Endodermal cell (in vitro differentiated cells): ENCODE data around the gene RNF4. TPM values are rescaled to one million over a fixed set of nuclear protein-coding genes. Genes with fewer than 3 reads are reported as not detected.
A peak's percentile ranks its signal among the peaks of the same experiment; 100 is the strongest.

Experiments used
- DNase-seq: peaks from one replicate; pipeline ENCODE4 v3.0.0-alpha.2; 2017
- H3K27ac ChIP-seq: 2 replicates; pipeline ENCODE4 v1.5.1; 2013; ENCODE audit warnings: mild to moderate bottlenecking, low read depth, low read length, moderate library complexity
- H3K27me3 ChIP-seq: 2 replicates; pipeline ENCODE4 v1.6.1; 2013; ENCODE audit warnings: mild to moderate bottlenecking, low read length, moderate library complexity; ENCODE audit not compliant: insufficient read depth, control insufficient read depth, poor library complexity, severe bottlenecking
- H3K36me3 ChIP-seq: 2 replicates; pipeline ENCODE4 v1.7.0; 2013; ENCODE audit warnings: mild to moderate bottlenecking, low read length, moderate library complexity; ENCODE audit not compliant: control insufficient read depth, insufficient read depth
- H3K4me1 ChIP-seq: one replicate; pipeline ENCODE4 v1.7.0; 2013; ENCODE audit warnings: low read length; ENCODE audit not compliant: control insufficient read depth, insufficient read depth
- H3K4me3 ChIP-seq: 2 replicates; pipeline ENCODE4 v1.5.1; 2013; ENCODE audit warnings: mild to moderate bottlenecking, low read length, moderate library complexity
- H3K9ac ChIP-seq: 2 replicates; pipeline ENCODE4 v1.6.1; 2013; ENCODE audit warnings: mild to moderate bottlenecking, low read length, moderate library complexity; ENCODE audit not compliant: poor library complexity, severe bottlenecking; ENCODE audit errors: extremely low read depth
- H3K9me3 ChIP-seq: 2 replicates; pipeline ENCODE4 v1.6.1; 2013; ENCODE audit warnings: mild to moderate bottlenecking, low read length, moderate library complexity; ENCODE audit not compliant: control insufficient read depth
- H3K27ac Mint-ChIP-seq: 2 replicates; pipeline ENCODE4 v1.8.0; 2020; ENCODE audit warnings: mixed read lengths
- H3K27me3 Mint-ChIP-seq: 2 replicates; pipeline ENCODE4 v1.8.0; 2021; ENCODE audit warnings: mild to moderate bottlenecking, mixed read lengths; ENCODE audit not compliant: insufficient read depth
- H3K36me3 Mint-ChIP-seq: 2 replicates; pipeline ENCODE4 v1.8.0; 2020; ENCODE audit warnings: low read depth, mixed read lengths
- H3K4me1 Mint-ChIP-seq: 2 replicates; pipeline ENCODE4 v1.8.0; 2020; ENCODE audit warnings: mixed read lengths
- H3K4me3 Mint-ChIP-seq: 2 replicates; pipeline ENCODE4 v1.8.0; 2020; ENCODE audit warnings: mild to moderate bottlenecking, moderate library complexity, mixed read lengths
- H3K9me3 Mint-ChIP-seq: 2 replicates; pipeline ENCODE4 v1.8.0; 2020; ENCODE audit warnings: mild to moderate bottlenecking, mixed read lengths
- CTCF ChIP-seq: fragments of 200-600 bp; sonication (generic); conservative IDR thresholded peaks from 2 replicates; pipeline ENCODE4 v1.5.0; 2021; ENCODE audit warnings: antibody characterized with exemption, mild to moderate bottlenecking
- WGBS, 2 experiments: methylation state at CpG; one replicate each; pipeline versions ENCODE4 v1.1.5 to v1.1.7; 2013; ENCODE audit warnings: missing lambda C conversion rate in 2 of 2, mixed read lengths in 1 of 2; ENCODE audit not compliant: insufficient coverage in 1 of 2, insufficient read length in 1 of 2; 5-methylcytosine and 5-hydroxymethylcytosine counted together
- total RNA-seq, 2 donors: library from RNA; stranded (reverse); fragmentation: NEBNext Ultra II Directional in 1 of 2; extraction: Animal tissue kit (Norgen Biotek cat#: 25700) in 1 of 2; gene quantifications; 2 replicates in 1 of 2; 3 replicates in 1 of 2; pipeline ENCODE4 v1.2.1, GENCODE V29; 2021

The RNF4 gene
- total RNA-seq, 2 donors from 2014 or later = 73.2 to 93.6 TPM

DNA sequence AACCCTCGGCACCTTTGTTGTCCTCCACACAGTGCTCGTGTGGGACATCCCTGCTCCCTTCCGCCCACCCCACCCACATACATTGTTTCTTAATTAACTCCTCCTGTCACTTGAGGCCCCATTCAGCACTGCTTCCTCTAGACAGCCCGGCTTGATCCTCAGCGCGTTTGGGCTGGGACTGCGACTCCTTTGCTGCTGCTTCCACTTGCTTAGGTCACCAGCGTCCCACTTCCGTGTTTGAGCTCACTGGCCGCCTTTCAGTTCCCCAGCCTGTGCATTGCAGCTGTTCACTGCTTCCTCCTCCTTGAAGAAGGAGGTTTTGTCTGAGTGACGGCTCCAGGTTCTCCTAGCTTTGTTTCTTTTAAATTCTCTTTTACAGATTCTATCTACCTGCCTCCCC is 16.1 kb downstream of the RNF4 start:
- 71 to 80% methylated on average over 11 of the region's 11 CpGs for WGBS, 2 experiments

GRCh38 chr4:2485956-2486355 is 17.1 kb downstream of the RNF4 start:
- Histone ChIP-seq H3K36me3 (peaks cover 31% of the 10 kb centered on the region), H3K27ac (no peak overlapping the region), H3K27me3 (no peaks in the 10 kb centered on the region), H3K9me3 (no peaks in the 10 kb centered on the region), H3K4me3 (no peak overlapping the region), H3K4me1 (no peaks in the 10 kb centered on the region), H3K9ac (no peak overlapping the region)
- TF ChIP-seq CTCF = no peak
- no peaks in the 10 kb centered on the region for H3K27me3 Mint-ChIP-seq
- H3K4me3 Mint-ChIP-seq = no peak overlapping the region
- peaks cover 22% of the 10 kb centered on the region for H3K36me3 Mint-ChIP-seq
- no peaks in the 10 kb centered on the region for H3K9me3 Mint-ChIP-seq
- peaks cover 56% of the 10 kb centered on the region for H3K4me1 Mint-ChIP-seq
- WGBS, 2 experiments = 93 to 96% methylated on average over 2 to 4 of the region's 4 CpGs
- DNase-seq = no peak
- H3K27ac Mint-ChIP-seq = peak overlapping the region; percentile 78

More for the DNA sequence above, 16.1 kb downstream of the RNF4 start:
- TF ChIP-seq CTCF = no peak
- H3K9ac ChIP-seq = no peak overlapping the region
- peaks cover 29% of the 10 kb centered on the region for H3K36me3 ChIP-seq
- no peak overlapping the region for H3K4me3 Mint-ChIP-seq
- DNase-seq = peak; percentile 60
- no peaks in the 10 kb centered on the region for H3K4me1 ChIP-seq
- H3K9me3 Mint-ChIP-seq = no peaks in the 10 kb centered on the region
- H3K27me3 ChIP-seq = no peaks in the 10 kb centered on the region
- H3K9me3 ChIP-seq = no peaks in the 10 kb centered on the region
- H3K4me1 Mint-ChIP-seq = peaks cover 60% of the 10 kb centered on the region
- peaks cover 12% of the 10 kb centered on the region for H3K36me3 Mint-ChIP-seq
- no peak overlapping the region for H3K4me3 ChIP-seq
- peak overlapping the region; percentile 8 for H3K27ac Mint-ChIP-seq
- H3K27me3 Mint-ChIP-seq = no peaks in the 10 kb centered on the region
- H3K27ac ChIP-seq = no peak overlapping the region

GRCh38 chr4:2486981-2487380 is 18.1 kb downstream of the RNF4 start:
- no peak for DNase-seq
- Histone ChIP-seq H3K9me3 (no peaks in the 10 kb centered on the region), H3K27ac (no peak overlapping the region), H3K4me1 (no peaks in the 10 kb centered on the region), H3K9ac (no peak overlapping the region), H3K36me3 (peaks cover 35% of the 10 kb centered on the region), H3K27me3 (no peaks in the 10 kb centered on the region), H3K4me3 (no peak overlapping the region)
- peaks cover 29% of the 10 kb centered on the region for H3K36me3 Mint-ChIP-seq
- H3K27me3 Mint-ChIP-seq = no peaks in the 10 kb centered on the region
- no peak overlapping the region for H3K4me3 Mint-ChIP-seq
- H3K4me1 Mint-ChIP-seq = peaks cover 46% of the 10 kb centered on the region
- no peaks in the 10 kb centered on the region for H3K9me3 Mint-ChIP-seq
- H3K27ac Mint-ChIP-seq = peak overlapping the region; percentile 78
- TF ChIP-seq CTCF = no peak
- 93 to 100% methylated on average over 3 to 6 of the region's 6 CpGs for WGBS, 2 experiments
